ENCODE data around the gene MTF2.

Gene MTF2

GRCh38 chr1:93083979-93084378 is 4.9 kb downstream of the MTF2 start:
- DNase-seq: no peak

- no peak for DNase-seq
Observed at GRCh38 chr1:93087532-93087931, 8.4 kb downstream of the MTF2 start.

DNA sequence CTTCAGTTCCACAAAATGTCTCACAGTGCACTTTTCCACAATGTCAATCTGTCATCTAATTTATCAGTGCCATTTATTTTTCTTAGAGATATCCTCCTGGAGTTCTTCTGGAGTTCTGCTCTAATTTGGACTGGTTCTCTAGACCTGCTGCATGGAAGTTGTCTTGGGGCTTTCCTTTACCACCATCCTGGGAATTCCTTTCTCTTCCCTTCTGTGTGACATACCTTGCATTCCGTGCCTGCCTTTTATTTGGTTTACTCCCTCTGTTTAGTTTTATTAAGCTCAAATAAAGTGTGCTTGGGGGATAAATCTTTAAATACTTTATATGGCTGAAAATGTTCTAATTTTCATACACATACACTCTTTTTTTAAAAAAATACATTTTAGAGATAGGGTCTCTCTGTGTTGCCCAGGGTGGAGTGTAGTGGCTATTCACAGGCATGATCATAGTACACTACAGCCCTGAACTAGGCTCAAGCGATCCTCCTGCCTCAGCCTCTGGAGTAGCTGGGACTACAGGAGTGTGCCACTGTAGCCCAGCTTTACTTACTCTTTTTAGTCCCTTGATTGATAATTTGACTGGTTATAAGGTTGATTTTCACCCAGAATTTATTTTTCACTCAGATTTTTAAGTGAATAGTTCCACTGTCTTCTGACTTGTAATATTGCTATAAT is 14.4 kb downstream of the MTF2 start:
- no peak for DNase-seq

DNA sequence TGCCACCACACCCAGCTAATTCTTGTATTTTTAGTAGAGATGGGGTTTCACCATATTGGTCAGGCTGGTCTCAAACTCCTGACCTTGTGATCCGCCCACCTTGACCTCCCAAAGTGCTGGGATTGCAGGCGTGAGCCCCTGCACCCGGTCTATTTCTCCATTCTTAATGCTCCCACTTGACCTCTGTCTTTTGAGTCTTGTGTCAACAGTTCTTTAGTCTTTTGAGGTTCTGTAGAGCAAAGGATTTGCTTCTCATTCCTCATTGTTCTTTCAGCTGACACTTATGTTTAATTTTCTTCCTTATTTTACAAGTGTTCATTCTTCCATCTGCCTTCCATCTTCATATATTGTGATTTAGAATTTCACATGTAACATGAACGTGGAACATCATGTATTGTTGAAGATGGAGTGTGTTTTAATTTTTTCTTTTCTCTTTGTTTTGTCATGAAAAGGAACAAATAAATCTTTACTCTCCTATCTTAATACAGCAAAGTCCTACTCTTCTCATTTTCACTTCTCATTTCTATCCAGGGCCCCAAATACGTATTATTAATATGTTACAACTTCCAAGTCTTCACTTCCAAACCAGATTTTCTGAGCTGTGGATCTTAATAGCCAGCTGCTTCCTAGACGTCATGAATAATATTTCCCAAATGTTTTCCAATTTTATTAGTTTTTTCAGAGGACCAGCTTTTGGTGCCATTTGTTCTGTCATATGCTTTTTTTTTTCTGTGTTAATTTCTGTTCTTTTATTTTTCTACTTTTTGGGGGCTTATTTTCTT is 16.9 kb downstream of the MTF2 start:
- no peak for DNase-seq

- DNase-seq: no peak
Observed at GRCh38 chr1:93102142-93102541, 23.1 kb downstream of the MTF2 start.

GRCh38 chr1:93106226-93106625 is 27.1 kb downstream of the MTF2 start:
- no peak for DNase-seq

GRCh38 chr1:93107395-93107794 is 28.3 kb downstream of the MTF2 start:
- no peak for DNase-seq

DNA sequence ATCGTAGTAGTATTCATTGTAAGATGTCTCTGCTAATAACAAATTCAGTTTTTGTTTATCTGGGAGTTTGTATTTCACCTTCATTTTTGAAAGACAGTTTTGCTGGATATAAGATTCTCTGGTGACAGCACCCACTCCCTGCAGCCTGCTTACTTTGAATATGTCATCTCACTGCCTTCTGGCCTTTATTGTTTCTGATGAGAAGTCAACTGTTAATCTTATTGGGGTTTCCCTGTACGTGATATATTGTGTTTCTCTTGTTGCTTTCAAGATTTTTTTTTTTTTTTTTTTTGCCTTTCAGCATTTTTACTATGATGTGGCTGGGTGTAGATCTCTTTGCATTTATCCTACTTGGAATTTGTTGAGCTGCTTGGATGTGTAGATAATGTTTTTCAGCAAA is 29.3 kb downstream of the MTF2 start:
- no peak for DNase-seq

GRCh38 chr1:93109578-93109977 is 30.5 kb downstream of the MTF2 start:
- DNase-seq: no peak

GRCh38 chr1:93111065-93111464 is 32.0 kb downstream of the MTF2 start:
- no peak for DNase-seq

DNA sequence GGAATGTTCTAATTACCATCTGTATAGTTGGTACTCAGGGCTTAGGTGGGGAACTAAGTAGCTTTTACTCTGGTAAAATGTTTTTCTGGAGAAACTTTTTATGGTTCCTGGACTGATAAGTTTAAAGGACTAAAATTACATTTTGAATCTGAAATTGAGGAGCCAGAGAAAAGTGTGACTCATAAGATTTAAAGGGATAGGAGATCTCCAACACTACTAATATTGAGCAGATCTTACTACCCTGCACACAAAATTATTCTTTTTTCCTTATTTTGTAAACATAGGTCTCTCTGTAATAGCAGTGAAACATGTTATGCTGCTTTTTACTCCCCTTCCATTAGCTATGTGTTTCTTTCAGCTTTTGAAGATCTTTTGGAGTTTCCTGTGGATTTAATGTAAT is 32.5 kb downstream of the MTF2 start:
- DNase-seq: no peak

GRCh38 chr1:93113127-93113526 is 34.0 kb downstream of the MTF2 start:
- no peak for DNase-seq

DNA sequence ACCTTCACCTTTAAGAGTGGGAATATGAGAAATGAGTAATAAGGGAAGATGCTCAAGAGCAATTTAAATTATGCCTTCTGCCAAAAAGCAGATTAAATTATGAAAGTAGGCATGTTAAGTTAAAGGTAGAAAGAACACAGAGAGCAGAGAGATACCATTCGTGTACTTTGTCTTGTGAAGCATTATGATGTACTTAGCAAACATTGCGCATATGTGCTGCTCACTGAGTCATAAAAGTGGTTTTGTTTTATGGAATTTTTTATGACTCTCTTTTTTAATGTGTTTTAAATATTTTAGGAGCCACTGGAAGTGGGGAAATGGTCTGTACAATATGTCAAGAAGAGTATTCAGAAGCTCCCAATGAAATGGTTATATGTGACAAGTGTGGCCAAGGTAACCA is 35.3 kb downstream of the MTF2 start:
- no peak for DNase-seq

DNA sequence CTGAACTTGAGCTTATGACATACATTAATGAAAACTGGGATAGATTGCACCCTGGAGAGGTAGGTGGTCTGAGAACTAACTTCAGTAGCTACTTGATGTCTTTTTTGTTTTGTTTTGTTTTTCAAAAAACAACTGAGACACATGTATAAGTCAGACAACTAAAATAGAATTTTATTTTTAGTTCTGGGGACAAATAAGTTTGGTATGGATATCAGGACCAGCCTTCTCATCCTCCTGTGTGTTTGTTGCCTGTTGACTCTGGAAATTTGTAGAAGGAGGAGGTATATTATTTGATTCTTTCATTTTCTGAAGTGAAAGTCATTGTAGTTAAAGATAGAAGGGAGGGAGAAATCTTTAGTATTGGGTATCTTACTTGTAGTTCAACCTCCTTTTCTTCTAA is 41.5 kb downstream of the MTF2 start:
- no peak for DNase-seq

DNA sequence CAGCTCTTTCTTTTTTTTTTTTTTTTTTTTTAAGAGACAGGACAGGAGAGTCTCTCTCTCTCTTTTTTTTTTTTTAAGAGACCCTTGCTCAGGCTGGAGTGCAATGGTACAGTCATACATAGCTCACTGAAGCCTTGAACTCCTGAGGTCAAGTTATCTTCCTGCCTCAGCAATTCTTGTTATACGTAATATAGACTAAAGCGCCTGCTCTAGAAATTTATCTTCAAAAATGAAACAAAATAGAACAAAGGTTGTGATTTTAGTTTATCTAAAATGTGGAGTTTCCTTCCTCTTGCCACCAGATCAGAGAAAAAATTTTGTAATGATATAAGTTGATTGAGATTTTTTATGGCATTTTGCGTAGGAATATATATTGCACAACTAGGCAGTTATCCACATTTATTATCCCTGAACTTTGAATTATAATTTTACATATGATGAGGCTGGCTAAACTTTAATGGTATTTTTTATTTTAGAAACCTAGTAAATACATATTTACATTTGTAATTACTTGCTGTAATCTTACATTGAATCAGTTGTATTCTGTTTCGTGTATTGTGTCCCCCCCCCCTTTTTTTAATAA is 44.2 kb downstream of the MTF2 start:
- no peak for DNase-seq

- DNase-seq: no peak
Observed at GRCh38 chr1:93124556-93125355, 45.7 kb downstream of the MTF2 start.

- DNase-seq: no peak
Observed at GRCh38 chr1:93129507-93130099, 50.5 kb downstream of the MTF2 start.

DNA sequence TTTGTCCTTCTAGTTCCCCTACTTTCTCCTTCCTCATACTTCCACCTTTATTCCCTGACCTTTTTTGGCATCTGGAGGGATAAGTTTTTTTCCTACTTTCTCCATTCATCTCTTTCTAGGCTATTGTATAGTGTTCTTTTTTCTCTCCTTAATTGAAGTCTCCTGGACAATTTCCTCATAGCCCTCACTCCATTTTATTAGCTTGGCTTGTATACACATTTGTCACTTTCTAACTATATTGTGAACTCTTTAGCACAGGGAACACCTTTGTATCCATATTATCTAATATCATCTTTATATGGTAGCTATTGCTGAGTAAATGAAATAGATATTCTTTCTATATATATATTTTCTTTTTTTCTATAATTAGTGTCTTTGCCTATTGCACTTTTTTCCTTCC is 53.6 kb downstream of the MTF2 start:
- DNase-seq: no peak

GRCh38 chr1:93136445-93136844 is 57.4 kb downstream of the MTF2 start:
- no peak for DNase-seq

DNA sequence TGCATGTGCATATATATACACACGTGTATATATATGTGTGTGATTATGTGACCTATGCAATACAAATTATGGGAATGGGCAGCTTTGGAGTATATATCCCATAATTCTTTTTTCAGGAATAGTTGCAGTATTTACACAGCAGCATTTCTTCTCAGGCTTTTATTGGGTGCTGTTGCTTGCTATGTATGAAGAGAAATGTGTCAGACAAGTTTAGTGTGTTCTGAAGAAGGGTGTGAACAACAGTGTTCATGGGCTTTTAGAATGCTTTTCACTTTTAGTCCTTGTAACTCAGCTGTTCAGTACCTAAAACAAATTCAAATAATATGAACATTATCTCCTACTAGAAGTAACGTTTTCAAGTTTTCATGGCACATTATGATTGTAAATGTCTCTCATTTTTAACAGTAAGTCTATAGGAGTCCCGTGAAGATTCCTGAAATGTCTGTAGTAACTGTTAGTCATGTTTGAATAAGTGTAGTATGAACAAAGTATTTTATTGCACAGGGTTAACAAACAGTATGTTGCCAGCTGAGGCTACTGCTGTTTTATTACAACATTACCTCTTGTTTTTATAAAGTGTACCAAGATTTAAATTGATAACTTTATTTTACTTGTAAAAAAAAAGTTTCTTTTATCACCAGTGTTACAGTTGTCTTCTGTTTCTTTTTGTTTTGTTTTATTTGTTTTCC is 58.7 kb downstream of the MTF2 start:
- no peak for DNase-seq

- DNase-seq: no peak
Observed at GRCh38 chr1:93140106-93140505, 61.0 kb downstream of the MTF2 start.

DNA sequence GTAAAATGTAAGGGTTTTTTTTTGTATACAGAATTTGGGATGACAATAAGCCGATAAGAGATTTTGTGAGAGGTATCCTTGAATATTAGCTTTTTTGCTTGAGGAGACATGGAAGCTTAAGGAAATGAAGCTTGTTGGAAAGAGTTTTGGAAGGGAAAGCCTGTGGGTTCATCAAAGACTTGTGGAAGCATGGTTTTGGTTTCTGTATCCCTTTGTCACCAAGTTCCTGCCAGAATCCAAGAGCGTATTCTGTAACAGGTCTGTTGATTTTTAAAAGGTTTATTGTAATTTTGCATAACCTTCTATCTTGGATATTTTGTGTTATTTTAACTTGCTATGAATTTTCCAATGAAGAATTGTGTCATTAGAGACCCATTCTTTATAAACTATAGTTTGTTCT is 63.1 kb downstream of the MTF2 start:
- no peak for DNase-seq

All from CD4-positive, alpha-beta T cell treated with Interleukin-1 beta for 1 hour (primary cell).